ENCODE data around the gene CD22.

CD22 gene

GRCh38 chr19:35288906-35289305 lies 40.1 kb upstream of the CD22 start:
- TF ChIP-seq NFRKB (IDR thresholded peaks at IDR 0.05) (no peak), FOXK2 (IDR thresholded peaks at IDR 0.05) (no peak), SP1 (IDR thresholded peaks at IDR 0.05) (no peak), TARDBP (IDR thresholded peaks at IDR 0.05) (no peak), FOXA1 (IDR thresholded peaks at IDR 0.05) (no peak), ELF4 (IDR thresholded peaks at IDR 0.05) (no peak), BHLHE40 (IDR thresholded peaks at IDR 0.05; ENCODE audit: borderline replicate concordance) (no peak), ZNF384 (IDR thresholded peaks at IDR 0.05) (no peak)
- DNase-seq (ENCODE audit: extremely low spot score), result no peak
- CTCF ChIA-PET, result no interaction called here
- POLR2A ChIA-PET, result interaction anchor here (0.6 kb wide), 1 partner anchor 19 kb away, joined by 3 read pairs; no protein-coding TSS in a partner anchor

GRCh38 chr19:35290381-35291127 lies 38.4 kb upstream of the CD22 start:
- POLR2A ChIA-PET, result no interaction called here
- CTCF ChIA-PET, result no interaction called here
- TF ChIP-seq LEF1 (IDR thresholded peaks at IDR 0.05; ENCODE audit: borderline replicate concordance) (no peak), NFRKB (IDR thresholded peaks at IDR 0.05) (no peak), SUZ12 (IDR thresholded peaks at IDR 0.05) (no peak), TARDBP (IDR thresholded peaks at IDR 0.05) (no peak), BHLHE40 (IDR thresholded peaks at IDR 0.05; ENCODE audit: borderline replicate concordance) (no peak), CTBP1 (IDR thresholded peaks at IDR 0.05; ENCODE audit: borderline replicate concordance) (no peak), L3MBTL2 (conservative IDR thresholded peaks at IDR 0.05) (no peak), FOXM1 (IDR thresholded peaks at IDR 0.05; ENCODE audit: borderline replicate concordance) (no peak), PKNOX1 (IDR thresholded peaks at IDR 0.05) (no peak), SP1 (IDR thresholded peaks at IDR 0.05) (no peak), FOXA1 (IDR thresholded peaks at IDR 0.05) (no peak), ZNF384 (IDR thresholded peaks at IDR 0.05) (no peak), FOXK2 (IDR thresholded peaks at IDR 0.05) (no peak), ARNT (IDR thresholded peaks at IDR 0.05) (no peak), HDGF (IDR thresholded peaks at IDR 0.05; ENCODE audit: borderline replicate concordance) (no peak), ELF4 (IDR thresholded peaks at IDR 0.05) (no peak)
- no peak for DNase-seq (ENCODE audit: extremely low spot score)

- no peak for DNase-seq (ENCODE audit: extremely low spot score)
- TF ChIP-seq HDGF (IDR thresholded peaks at IDR 0.05; ENCODE audit: borderline replicate concordance), result no peak
- TF ChIP-seq SP1 (IDR thresholded peaks at IDR 0.05), result no peak
- TF ChIP-seq L3MBTL2 (conservative IDR thresholded peaks at IDR 0.05), result no peak
- no peak for TF ChIP-seq FOXK2 (IDR thresholded peaks at IDR 0.05)
- no peak for TF ChIP-seq ELF4 (IDR thresholded peaks at IDR 0.05)
- TF ChIP-seq CTBP1 (IDR thresholded peaks at IDR 0.05; ENCODE audit: borderline replicate concordance), result no peak
- TF ChIP-seq PKNOX1 (IDR thresholded peaks at IDR 0.05), result no peak
- TF ChIP-seq NFRKB (IDR thresholded peaks at IDR 0.05), result no peak
- TF ChIP-seq FOXA1 (IDR thresholded peaks at IDR 0.05), result no peak
- CTCF ChIA-PET, result no interaction called here
- POLR2A ChIA-PET, result no interaction called here
Observed at GRCh38 chr19:35291259-35291658, 37.7 kb upstream of the CD22 start.

GRCh38 chr19:35291916-35292315 lies 37.1 kb upstream of the CD22 start, which contains the start of gene MAG:
Gene MAG, plus strand, starts transcription at chr19:35292161. Its CDS starts 3,248 bp downstream, at chr19:35295409.
- POLR2A ChIA-PET, result no interaction called here
- CTCF ChIA-PET, result no interaction called here
- DNase-seq (ENCODE audit: extremely low spot score), result no peak
- TF ChIP-seq FOXM1 (IDR thresholded peaks at IDR 0.05; ENCODE audit: borderline replicate concordance) (no peak), HDGF (IDR thresholded peaks at IDR 0.05; ENCODE audit: borderline replicate concordance) (no peak), ZNF384 (IDR thresholded peaks at IDR 0.05) (no peak), SUZ12 (IDR thresholded peaks at IDR 0.05) (no peak), ELF4 (IDR thresholded peaks at IDR 0.05) (no peak), FOXA1 (IDR thresholded peaks at IDR 0.05) (no peak), L3MBTL2 (conservative IDR thresholded peaks at IDR 0.05) (no peak), NFRKB (IDR thresholded peaks at IDR 0.05) (no peak), FOXK2 (IDR thresholded peaks at IDR 0.05) (no peak), BHLHE40 (IDR thresholded peaks at IDR 0.05; ENCODE audit: borderline replicate concordance) (no peak), LEF1 (IDR thresholded peaks at IDR 0.05; ENCODE audit: borderline replicate concordance) (no peak), SP1 (IDR thresholded peaks at IDR 0.05) (no peak), CTBP1 (IDR thresholded peaks at IDR 0.05; ENCODE audit: borderline replicate concordance) (no peak), TARDBP (IDR thresholded peaks at IDR 0.05) (no peak), PKNOX1 (IDR thresholded peaks at IDR 0.05) (no peak), ARNT (IDR thresholded peaks at IDR 0.05) (no peak)

- POLR2A ChIA-PET, result no interaction called here
- no peak for DNase-seq (ENCODE audit: extremely low spot score)
- CTCF ChIA-PET, result no interaction called here
- TF ChIP-seq FOXM1 (IDR thresholded peaks at IDR 0.05; ENCODE audit: borderline replicate concordance) (no peak), SP1 (IDR thresholded peaks at IDR 0.05) (no peak), ELF4 (IDR thresholded peaks at IDR 0.05) (no peak), NFRKB (IDR thresholded peaks at IDR 0.05) (no peak), LEF1 (IDR thresholded peaks at IDR 0.05; ENCODE audit: borderline replicate concordance) (no peak), ZNF384 (IDR thresholded peaks at IDR 0.05) (no peak), L3MBTL2 (conservative IDR thresholded peaks at IDR 0.05) (no peak), BHLHE40 (IDR thresholded peaks at IDR 0.05; ENCODE audit: borderline replicate concordance) (no peak)
Observed at GRCh38 chr19:35292421-35293362, 36.3 kb upstream of the CD22 start.

Measured in HEK293T (cell line).